ENCODE data around the gene KIAA0930.

KIAA0930 gene

GRCh38 chr22:45187891-45188290, 52.8 kb downstream of the KIAA0930 start:
- no peak for TF ChIP-seq CTCF (IDR thresholded peaks at IDR 0.05)

GRCh38 chr22:45185718-45186514, 54.8 kb downstream of the KIAA0930 start:
- no peak for TF ChIP-seq CTCF (IDR thresholded peaks at IDR 0.05)

GRCh38 chr22:45183974-45184373, 56.7 kb downstream of the KIAA0930 start:
- no peak for TF ChIP-seq CTCF (IDR thresholded peaks at IDR 0.05)

GRCh38 chr22:45181766-45182165, 58.9 kb downstream of the KIAA0930 start:
- no peak for TF ChIP-seq CTCF (IDR thresholded peaks at IDR 0.05)

- no peak for TF ChIP-seq CTCF (IDR thresholded peaks at IDR 0.05)
Observed at GRCh38 chr22:45181240-45181639, 59.5 kb downstream of the KIAA0930 start.

- no peak for TF ChIP-seq CTCF (IDR thresholded peaks at IDR 0.05)
Observed at GRCh38 chr22:45180146-45180679, 60.5 kb downstream of the KIAA0930 start.

GRCh38 chr22:45179276-45180049, 61.2 kb downstream of the KIAA0930 start:
- no peak for TF ChIP-seq CTCF (IDR thresholded peaks at IDR 0.05)
